ENCODE measurements around the gene TMEM219.
"Not testable (repeated sequence)": the region's sequence is repeated elsewhere in the genome, so short reads cannot be mapped to it uniquely, and the experiment has no call there.

Gene TMEM219

DNA sequence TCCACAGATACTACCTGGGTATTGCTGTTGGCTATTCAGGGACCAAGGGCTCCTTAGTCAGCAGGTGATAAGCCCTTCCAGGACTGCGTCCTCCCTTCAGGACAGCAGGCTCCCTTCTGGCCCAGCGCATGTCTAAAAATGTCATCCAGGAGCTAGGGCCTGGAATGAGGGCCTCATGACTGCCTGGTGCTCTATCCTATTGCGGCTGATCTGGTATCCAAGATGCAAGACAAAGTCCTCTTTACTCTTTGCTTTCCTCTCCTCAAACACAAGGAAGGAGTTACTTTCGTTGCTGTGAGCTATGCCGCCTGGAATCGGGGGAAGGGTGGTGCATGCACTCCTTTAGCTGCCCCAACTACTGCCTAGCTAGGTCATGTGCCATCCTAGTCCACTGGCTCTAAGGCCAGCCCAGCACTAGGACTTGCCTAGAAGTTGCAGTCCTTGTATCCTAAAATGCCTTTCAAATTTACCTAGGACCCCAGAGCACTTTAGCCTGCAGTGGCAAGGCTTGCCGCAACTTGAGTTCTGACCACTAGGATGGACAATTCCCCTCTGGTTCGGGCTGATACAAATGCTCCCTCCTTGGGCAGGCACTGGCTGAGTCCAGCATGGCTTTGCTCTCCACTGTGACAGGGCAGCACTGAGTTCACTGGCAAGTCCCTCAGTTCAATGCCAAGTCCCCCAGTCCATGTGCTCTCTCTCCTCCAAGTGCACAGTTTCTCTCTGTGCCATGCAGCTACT, 10.1 kb upstream of the TMEM219 start:
- TF ChIP-seq, protein P1, sequence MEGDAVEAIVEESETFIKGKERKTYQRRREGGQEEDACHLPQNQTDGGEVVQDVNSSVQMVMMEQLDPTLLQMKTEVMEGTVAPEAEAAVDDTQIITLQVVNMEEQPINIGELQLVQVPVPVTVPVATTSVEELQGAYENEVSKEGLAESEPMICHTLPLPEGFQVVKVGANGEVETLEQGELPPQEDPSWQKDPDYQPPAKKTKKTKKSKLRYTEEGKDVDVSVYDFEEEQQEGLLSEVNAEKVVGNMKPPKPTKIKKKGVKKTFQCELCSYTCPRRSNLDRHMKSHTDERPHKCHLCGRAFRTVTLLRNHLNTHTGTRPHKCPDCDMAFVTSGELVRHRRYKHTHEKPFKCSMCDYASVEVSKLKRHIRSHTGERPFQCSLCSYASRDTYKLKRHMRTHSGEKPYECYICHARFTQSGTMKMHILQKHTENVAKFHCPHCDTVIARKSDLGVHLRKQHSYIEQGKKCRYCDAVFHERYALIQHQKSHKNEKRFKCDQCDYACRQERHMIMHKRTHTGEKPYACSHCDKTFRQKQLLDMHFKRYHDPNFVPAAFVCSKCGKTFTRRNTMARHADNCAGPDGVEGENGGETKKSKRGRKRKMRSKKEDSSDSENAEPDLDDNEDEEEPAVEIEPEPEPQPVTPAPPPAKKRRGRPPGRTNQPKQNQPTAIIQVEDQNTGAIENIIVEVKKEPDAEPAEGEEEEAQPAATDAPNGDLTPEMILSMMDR (IDR thresholded peaks at IDR 0.05; ENCODE audit: low read length, missing control alignments), result no peak
- DNase-seq (ENCODE audit: low read depth), result no peak
- H3K4me3 ChIP-seq (replicated peaks; ENCODE audit: low read depth, low read length), result no peak overlapping the region

DNA sequence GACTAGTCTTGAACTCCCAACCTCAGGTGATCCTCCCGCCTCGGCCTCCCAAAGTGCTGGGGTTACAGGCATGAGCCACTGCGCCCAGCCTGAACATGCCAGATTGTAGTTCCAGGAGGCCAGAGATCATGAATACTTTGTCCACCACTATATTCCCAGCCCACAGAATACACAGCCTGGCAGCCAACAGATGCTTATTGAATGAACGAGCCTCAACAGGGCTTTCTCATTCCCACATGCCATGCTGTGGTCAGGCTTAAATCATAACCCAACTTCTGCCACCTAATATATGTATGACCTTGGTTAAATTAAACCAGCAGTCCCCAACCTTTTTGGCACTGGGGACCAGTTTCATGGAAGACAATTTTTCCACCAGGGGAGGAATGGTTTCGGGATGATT, 3.1 kb upstream of the TMEM219 start:
- TF ChIP-seq, protein P1 (IDR thresholded peaks at IDR 0.05; ENCODE audit: low read length, missing control alignments), result no peak
- no peak overlapping the region for H3K4me3 ChIP-seq (replicated peaks; ENCODE audit: low read depth, low read length)
- DNase-seq (ENCODE audit: low read depth), result no peak

DNA sequence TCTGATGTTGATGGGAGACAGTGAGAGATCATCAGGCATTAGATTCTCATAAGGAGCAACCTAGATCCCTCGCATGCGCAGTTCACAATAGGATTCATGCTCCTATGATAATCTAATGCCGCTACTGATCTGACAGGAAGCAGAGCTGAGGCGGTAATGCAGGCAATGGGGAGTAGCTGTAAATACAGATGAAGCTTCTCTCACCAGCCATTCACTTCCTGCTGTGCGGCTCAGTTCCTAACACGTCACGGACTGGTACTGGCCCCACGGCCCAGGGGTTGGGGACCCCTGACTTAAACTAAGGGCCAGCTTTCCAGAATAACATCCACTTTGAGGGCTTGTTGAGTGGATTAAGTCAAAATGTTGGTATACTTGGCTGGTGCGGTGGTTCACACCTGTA, 2.6 kb upstream of the TMEM219 start:
- TF ChIP-seq, protein P1 (IDR thresholded peaks at IDR 0.05; ENCODE audit: low read length, missing control alignments), result no peak
- H3K4me3 ChIP-seq (replicated peaks; ENCODE audit: low read depth, low read length), result no peak overlapping the region
- no peak for DNase-seq (ENCODE audit: low read depth)

DNA sequence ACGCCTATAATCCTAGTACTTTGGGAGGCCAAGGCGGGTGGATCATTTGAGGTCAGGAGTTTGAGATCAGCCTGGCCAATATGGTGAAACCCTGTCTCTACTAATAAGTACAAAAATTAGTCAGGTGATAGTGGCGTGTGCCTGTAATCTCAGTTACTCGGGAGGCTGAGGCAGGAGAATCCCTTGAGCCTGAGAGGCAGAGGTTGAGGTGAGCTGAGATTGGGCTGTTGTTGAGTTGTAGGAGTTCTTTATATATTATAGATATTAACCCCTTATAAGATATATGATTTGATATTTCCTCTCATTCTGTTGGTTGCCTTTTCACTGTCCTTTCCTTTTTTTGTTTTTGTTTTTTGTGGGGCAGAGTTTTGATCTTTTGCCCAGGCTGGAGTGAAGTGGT, 2.1 kb upstream of the TMEM219 start:
- not testable (repeated sequence) for DNase-seq (ENCODE audit: low read depth); H3K4me3 ChIP-seq (replicated peaks; ENCODE audit: low read depth, low read length)

DNA sequence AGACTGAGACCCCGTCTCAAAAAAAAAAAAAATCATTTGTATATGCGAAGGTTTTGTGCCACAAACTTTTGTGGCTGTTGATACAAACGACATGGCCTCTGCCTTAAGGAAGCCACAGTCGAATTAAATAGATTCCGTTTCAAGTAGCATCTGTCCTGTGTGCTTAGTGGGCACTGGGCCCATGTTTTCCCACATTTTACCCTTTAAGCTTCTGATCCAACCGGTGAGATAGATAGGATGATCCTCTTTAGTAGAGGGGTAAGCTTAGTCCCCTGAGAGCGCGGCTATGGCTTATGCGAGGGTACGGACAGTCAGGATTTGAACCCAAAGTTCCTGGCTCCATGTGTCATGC, 776 bp upstream of the TMEM219 start:
- TF ChIP-seq, protein P1 (IDR thresholded peaks at IDR 0.05; ENCODE audit: low read length, missing control alignments), result no peak
- no peak for DNase-seq (ENCODE audit: low read depth)
- peak overlapping the region; percentile 71 for H3K4me3 ChIP-seq (replicated peaks; ENCODE audit: low read depth, low read length)

DNA sequence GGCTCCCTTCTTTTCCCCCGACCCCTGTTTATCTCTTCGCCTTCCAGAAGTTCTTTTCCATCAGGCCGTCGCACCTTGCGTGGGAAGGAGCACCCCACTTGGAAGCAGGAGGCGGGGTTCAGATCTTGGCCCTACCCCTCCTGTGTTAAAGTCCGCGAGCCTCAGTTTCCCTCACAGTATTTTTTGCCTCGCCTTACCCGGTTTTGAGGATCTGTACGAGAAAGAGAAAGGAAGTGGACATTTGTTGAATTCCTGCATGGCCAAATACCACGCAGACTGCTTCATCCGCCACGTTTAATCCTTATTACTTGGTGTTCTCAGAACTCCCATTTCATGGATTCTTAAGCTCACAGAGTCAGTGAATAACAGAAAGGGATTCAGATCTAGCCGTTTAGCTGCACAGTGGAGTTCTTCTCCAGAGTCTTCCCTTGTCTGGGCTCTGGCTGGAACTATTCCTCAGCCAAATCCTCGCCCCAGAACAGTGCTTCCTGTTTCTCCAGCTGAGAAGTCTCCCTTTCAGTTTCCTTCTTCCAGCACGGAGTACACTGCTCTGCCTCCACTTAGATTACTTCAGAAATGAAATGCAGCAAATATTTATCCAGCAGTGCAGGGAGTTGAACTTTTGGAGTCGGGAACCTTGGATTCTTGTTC, 590 bp downstream of the TMEM219 start:
- H3K4me3 ChIP-seq (replicated peaks; ENCODE audit: low read depth, low read length), result peak overlapping the region; percentile 71
- DNase-seq (ENCODE audit: low read depth), result peak; percentile 57
- TF ChIP-seq, protein P1 (IDR thresholded peaks at IDR 0.05; ENCODE audit: low read length, missing control alignments), result no peak

DNA sequence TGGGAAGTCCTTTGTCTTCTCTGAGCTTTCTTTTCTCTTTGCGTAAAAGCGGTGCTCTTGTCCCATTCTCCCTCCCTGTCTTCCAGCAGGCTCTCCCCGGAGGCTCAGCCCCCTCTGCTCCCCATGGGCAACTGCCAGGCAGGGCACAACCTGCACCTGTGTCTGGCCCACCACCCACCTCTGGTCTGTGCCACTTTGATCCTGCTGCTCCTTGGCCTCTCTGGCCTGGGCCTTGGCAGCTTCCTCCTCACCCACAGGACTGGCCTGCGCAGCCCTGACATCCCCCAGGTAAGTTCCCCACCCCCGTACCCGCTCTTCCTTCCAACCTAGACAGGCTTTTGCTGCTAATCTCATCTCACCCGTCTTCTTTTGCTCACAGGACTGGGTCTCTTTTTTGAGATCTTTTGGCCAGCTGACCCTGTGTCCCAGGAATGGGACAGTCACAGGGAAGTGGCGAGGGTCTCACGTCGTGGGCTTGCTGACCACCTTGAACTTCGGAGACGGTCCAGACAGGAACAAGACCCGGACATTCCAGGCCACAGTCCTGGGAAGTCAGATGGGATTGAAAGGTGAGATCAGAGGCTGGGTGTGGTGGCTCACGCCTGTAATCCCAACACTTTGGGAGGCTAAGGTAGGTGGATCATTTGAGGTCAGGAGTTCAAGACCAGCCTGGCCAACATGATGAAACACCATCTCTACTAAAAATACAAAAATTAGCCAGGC, 1.3 kb downstream of the TMEM219 start:
- TF ChIP-seq, protein P1 (IDR thresholded peaks at IDR 0.05; ENCODE audit: low read length, missing control alignments), result no peak
- DNase-seq (ENCODE audit: low read depth), result no peak
- peak overlapping the region; percentile 71 for H3K4me3 ChIP-seq (replicated peaks; ENCODE audit: low read depth, low read length)
